Left renal pelvis (tissue), 4 donors: ENCODE data around the gene MLLT10. TPM values are rescaled to one million over a fixed set of nuclear protein-coding genes. Genes with fewer than 3 reads are reported as not detected.
"Not testable (repeated sequence)": the region's sequence is repeated elsewhere in the genome, so short reads cannot be mapped to it uniquely, and the experiment has no call there.

ENCODE experiments used
- DNase-seq, 4 donors: peaks; one replicate each; pipeline ENCODE4 v3.0.0-alpha.2; 2013; ENCODE audit warnings: low read depth in 4 of 4, low spot score in 3 of 4
- polyA plus RNA-seq, 4 donors: library from polyadenylated mRNA; unstranded; fragments of 120-200 nt; gene quantifications; one replicate each; pipeline ENCODE4 v1.2.1, GENCODE V29; 2013; ENCODE audit not compliant: insufficient read length in 4 of 4

The MLLT10 gene
- polyA plus RNA-seq, 4 donors = 37.7 to 45.8 (median 45.2) TPM

GRCh38 chr10:21558984-21559383 lies 25.0 kb downstream of the MLLT10 start:
- not testable (repeated sequence) for DNase-seq

DNA sequence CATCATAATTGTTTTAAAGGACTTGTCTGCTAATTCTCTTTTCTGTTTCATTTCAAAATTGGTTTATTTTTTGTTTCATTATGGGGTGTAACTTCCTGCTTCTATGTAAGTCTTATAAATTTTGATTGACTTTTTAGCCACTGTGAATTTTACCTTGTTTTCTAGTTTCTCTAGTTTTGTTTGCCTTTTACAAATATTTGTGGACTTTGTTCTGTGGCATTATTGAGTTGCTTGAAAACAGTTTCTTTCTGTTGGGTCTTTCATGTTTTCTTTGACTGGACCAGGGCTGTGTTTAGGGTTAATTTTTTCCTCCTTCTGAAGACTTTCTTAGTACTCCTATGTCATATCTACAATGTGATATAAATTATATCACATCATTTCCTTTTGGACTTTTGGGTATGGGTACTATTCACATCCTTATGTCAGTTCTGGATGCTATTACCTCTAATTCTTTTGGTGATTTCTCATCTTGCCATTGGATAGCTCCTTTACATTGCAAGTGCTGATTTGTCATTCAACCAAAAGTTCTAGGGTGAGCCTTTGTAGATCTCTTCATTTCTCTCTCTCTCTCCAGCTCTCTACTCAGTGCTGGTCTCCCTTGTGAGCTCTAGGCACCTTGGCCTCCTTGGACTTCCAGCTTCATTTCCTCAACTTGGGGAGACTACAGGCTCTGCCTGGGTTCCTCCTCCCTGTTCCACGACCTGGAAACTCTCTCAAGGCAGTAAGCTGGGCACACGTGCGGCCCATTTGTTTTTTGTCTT lies 36.9 kb downstream of the MLLT10 start:
- DNase-seq = no peak

GRCh38 chr10:21572578-21572977 lies 38.5 kb downstream of the MLLT10 start:
- no peak for DNase-seq

DNA sequence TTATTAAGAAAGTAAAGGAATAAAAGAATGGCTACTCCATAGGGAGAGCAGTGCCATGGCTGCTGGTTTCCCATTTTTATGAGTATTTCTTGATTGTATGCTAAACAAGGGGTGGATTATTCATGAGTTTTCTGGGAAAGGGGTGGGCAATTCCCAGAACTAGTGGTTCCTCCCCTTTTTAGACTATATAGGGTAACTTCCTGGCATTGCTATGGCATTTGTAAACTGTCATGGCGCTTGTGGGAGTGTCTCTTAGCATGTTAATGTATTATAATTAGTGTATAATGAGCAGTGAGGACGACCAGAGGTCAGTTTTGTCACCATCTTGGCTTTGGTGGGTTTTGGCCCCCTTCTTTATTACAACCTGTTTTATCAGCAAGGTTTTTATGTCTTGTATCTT lies 40.5 kb downstream of the MLLT10 start:
- DNase-seq = not testable (repeated sequence)

- no peak for DNase-seq
Observed at GRCh38 chr10:21579291-21579690, 45.3 kb downstream of the MLLT10 start.

DNA sequence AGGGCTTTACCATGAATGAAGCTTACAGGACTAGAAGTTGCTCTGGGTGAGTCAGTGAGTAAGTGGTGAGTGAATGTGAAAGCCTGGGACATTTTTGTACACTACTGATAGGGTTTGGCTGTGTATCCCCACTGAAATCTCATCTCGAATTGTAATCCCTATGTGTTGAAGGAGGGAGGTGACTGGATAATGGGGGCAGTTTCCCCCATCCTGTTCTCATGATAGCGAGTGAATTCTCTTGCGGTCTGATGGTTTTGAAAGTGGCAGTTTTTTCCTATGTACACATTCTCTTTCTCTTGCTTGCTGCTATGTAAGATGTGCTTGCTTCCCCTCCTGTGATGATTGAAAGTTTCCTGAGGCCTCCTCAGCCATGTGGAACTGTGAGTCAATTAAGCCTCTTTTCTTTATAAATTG lies 47.4 kb downstream of the MLLT10 start:
- not testable (repeated sequence) for DNase-seq

DNA sequence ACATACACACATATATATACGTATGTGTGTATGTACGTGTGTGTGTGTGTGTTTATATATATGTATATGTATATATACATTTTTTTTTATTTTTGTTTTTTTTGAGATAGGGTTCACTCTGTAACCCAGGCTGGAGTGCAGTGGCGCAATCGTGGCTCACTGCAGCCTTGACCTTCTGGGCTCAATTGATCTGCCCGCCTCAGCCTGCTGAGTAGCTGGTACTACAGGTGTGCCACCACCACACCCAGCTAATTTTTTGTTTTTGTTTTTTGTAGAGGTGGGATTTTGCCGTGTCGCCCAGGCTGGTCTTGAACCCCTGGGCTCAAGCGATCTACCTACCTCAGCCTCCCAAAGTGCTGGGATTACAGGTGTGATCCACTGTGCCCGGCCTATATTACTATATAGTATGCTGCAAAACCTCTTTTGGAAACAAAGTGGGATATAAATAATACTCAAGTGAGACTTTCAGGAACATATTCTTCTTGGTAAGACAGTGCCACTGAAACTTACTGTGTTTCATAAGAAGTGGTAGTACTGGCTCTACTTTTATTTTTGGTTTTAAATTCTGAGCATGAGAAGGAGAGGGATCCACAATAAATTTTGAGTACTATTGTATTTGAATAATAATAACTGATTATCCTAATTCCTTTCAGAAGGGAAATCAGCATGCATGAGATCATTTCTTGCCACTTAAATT lies 51.0 kb downstream of the MLLT10 start:
- DNase-seq = no peak

- DNase-seq = no peak
Observed at GRCh38 chr10:21587391-21587790, 53.4 kb downstream of the MLLT10 start.

DNA sequence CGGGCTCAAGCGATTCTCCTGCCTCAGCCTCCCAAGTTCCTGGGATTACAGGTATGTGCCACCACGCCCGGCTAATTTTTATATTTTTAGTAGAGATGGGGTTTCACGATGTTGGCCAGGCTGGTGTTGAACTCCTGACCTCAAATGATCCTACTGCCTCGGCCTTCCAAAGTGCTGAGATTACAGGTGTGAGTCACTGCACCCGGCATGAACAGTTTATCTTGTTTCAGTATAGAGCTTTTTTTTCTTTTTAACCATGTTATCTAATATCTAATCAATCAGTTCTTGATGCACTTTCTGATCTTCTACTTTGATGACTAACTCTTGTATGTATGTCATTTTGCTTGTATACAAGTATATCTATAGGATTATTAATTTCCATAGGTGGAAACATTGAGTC lies 54.1 kb downstream of the MLLT10 start:
- not testable (repeated sequence) for DNase-seq

DNA sequence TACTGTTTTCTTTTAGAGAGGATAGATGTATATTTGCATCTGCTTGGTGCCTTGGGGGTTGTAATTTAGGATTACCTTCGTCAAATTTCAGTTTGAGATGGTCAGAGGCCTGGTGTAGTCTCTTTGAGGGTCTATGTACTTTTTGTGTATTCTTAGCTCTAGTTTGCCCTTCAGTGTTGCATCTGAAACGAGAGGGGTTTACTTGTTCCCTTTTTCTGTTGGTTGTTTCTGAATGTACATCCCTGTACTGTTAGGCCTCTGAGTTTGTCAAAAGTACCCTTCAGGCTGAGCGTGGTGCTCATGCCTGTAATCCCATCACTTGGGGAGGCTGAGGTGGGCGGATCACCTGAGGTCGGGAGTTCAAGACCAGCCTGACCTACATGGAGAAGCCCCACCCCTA lies 60.0 kb downstream of the MLLT10 start:
- DNase-seq = no peak

- DNase-seq = no peak
Observed at GRCh38 chr10:21599582-21599981, 65.5 kb downstream of the MLLT10 start.

DNA sequence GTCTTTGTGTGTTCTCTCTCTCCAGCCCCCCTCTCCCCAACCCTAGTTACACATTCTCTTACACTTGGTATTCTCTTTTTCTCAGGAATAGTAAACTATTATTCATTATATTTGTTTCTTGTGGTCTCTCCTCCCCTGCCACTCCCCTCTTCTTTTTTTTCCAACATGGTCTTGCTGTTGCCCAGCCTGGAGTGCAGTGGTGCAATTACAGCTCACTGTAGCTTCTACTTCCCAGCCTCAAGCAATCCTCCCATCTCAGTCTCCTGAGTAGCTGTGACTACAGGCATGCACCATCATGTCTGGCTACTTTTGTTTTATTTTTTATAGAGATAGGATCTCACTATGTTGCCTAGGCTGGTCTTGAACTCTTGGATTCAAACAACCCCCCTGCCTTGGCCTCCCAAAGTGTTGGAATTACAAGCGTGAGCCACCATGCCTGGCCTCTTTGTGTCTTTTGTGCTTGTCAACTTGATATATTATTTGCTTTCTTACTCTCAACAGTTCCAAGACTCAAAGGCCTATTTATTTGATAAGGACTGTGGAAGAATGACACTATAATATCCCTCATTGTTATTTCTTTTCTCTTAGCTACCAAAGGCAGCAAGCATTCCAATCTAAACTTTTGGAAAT lies 66.9 kb downstream of the MLLT10 start:
- no peak for DNase-seq

GRCh38 chr10:21602313-21602712 lies 68.3 kb downstream of the MLLT10 start:
- no peak for DNase-seq

- DNase-seq = no peak
Observed at GRCh38 chr10:21603721-21604120, 69.7 kb downstream of the MLLT10 start.

DNA sequence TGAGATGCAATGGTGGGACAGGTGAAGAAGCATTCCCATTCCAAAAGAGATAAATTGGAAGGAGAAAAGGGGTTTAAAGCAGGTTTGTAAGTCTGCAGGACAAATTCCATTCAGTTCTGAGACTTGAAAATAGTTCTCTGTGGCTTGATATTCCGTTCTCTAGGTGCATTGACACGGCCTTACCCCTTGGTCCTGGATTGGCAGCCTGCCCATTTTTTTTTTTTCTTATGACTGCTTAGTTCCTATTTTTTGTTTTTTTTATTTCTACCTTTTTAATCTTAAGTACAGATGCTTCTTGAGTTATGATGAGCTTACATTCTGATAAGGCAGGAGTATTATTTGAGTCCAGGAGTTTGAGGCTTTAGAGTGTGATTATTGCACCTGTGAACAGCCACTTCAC lies 70.6 kb downstream of the MLLT10 start:
- DNase-seq = no peak

DNA sequence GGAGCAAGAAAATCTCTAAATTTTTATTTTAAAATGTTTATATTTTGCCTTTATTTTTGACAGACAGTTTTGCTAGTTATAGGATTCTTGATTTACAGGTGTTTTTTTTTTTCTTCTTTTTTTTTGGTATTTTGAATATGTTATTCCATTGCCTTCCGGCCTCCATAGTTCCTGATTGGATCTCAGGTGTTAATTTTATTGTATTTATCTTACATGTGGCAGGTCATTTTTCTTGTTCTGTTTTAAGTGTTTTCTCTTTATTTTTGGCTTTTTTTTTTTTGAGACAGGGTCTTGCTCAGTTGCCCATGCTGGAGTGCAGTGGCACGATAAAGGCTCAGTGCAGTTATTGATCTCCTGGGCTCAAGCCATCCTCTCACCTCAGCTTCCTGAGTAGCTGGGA lies 73.9 kb downstream of the MLLT10 start:
- no peak for DNase-seq

GRCh38 chr10:21614000-21614399 lies 80.0 kb downstream of the MLLT10 start:
- no peak for DNase-seq

- DNase-seq = no peak
Observed at GRCh38 chr10:21617267-21617666, 83.2 kb downstream of the MLLT10 start.

GRCh38 chr10:21623291-21623690 lies 89.3 kb downstream of the MLLT10 start:
- no peak for DNase-seq

DNA sequence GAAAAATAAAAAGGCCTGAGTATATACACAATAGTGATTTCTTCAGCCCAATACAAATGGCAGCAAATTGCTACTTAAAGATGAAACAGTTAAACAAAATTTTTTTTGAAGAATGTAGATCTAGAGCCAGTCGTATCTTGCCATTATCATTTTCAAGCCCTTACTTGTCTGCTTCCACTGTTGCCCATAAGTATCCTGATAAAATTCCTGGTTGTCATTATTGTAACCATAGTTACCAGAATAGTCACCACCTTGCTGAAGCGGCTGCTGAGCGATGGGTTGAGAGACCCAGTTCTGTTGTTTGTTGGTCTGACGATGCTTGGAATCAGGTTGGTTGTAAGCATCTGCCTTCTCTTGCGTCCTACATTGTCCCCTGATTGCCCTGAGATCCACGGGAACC lies 90.4 kb downstream of the MLLT10 start:
- not testable (repeated sequence) for DNase-seq

- no peak for DNase-seq
Observed at GRCh38 chr10:21624951-21625350, 90.9 kb downstream of the MLLT10 start.
